H1 (cell line): ENCODE results near the gene SPOCD1. TPM values are rescaled to one million over a fixed set of nuclear protein-coding genes. Genes with fewer than 3 reads are reported as not detected.

Experiments
- CEBPB ChIP-seq: IDR thresholded peaks from 2 replicates; pipeline ENCODE4 v1.6.1; 2012; ENCODE audit warnings: low read depth, low read length
- EGR1 ChIP-seq: IDR thresholded peaks from 2 replicates; pipeline ENCODE4 v1.6.1; 2011; ENCODE audit warnings: low read depth, low read length, borderline replicate concordance
- GTF2F1 ChIP-seq: IDR thresholded peaks from 2 replicates; pipeline ENCODE4 v1.6.1; 2012; ENCODE audit warnings: low read depth, low read length, improper control_type of control experiment, borderline replicate concordance
- MAFK ChIP-seq: IDR thresholded peaks from 2 replicates; pipeline ENCODE4 v1.6.1; 2012; ENCODE audit warnings: low read depth, mild to moderate bottlenecking, improper control_type of control experiment, low read length
- SIN3A ChIP-seq, 2 experiments: IDR thresholded peaks in 1 of 2; conservative IDR thresholded peaks in 1 of 2; 2 replicates each; pipeline ENCODE4 v1.6.1; 2011 to 2012; ENCODE audit warnings: low read length in 2 of 2, improper control_type of control experiment in 1 of 2, low read depth in 1 of 2, mild to moderate bottlenecking in 1 of 2
- SIX5 ChIP-seq: IDR thresholded peaks from 2 replicates; pipeline ENCODE4 v1.6.1; 2011; ENCODE audit warnings: mild to moderate bottlenecking, low read depth, low read length
- SP1 ChIP-seq: IDR thresholded peaks from 2 replicates; pipeline ENCODE4 v1.6.1; 2011; ENCODE audit warnings: low read depth, low read length
- TCF12 ChIP-seq: IDR thresholded peaks from 2 replicates; pipeline ENCODE4 v1.6.1; 2011; ENCODE audit warnings: low read depth, mild to moderate bottlenecking, low read length
- polyA plus RNA-seq, 7 experiments: library from polyadenylated mRNA; depleted of rRNA in 3 of 7; stranded (reverse) in 5 of 7; unstranded in 2 of 7; fragments of >200 nt in 5 of 7; fragments of 200-250 nt in 2 of 7; gene quantifications; 1 replicate in 5 of 7; 2 replicates in 1 of 7; 4 replicates in 1 of 7; pipeline versions ENCODE4 v1.2.1 to v1.2.3, GENCODE V29; 2011 to 2013; ENCODE audit warnings: missing spikeins in 2 of 7, mixed read lengths in 2 of 7
- total RNA-seq: library from RNA; stranded (reverse); fragmentation: NEBNext Ultra II Directional; extraction: Animal tissue kit (Norgen Biotek cat#: 25700); gene quantifications from 2 replicates; pipeline ENCODE4 v1.2.1, GENCODE V29; 2021

Gene SPOCD1
- total and polyA plus RNA-seq, 2 of the 8 experiments (the other 6 are each of a cell fraction or from before 2014, with no cell fraction given): 1.8 to 2.9 TPM

DNA sequence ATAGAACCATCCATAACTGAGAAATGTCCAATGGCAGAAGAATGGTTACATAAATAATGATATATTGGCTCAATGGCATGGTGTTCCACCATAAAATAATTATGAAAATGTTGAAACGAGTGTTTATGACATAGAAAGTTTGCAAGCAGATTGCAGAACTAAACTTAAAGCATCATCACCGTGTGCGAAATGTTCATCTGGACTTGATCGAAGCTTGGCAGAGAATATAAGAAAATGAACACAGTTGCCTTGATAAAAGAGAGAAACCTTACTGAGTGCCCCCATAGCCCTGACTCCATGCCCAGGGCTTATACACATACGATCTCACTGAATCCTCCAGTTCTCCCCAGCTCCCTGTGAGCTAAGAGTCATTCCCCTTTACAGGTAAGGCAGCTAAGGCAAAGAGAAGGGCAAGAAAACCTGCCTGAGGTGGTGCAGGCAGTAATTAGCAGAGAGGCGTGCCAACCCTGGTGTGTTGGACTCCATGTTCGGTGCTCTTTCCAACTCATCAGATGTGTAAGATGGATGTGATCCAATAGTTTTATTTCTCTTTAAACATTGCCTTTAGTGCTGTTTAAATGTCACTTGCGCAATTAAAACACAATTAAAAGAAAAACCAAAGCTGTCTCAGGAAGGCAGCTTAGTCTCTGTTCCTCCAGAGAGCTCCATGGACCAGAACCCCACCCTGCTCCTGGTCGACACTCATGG is 21.8 kb upstream of the SPOCD1 start (continued):
- no peak for TF ChIP-seq CEBPB
- TF ChIP-seq SIN3A (conservative IDR thresholded peaks at IDR 0.05 in 1 of 2, IDR thresholded peaks at IDR 0.05 in 1 of 2; ENCODE audit: low read depth in 1 of 2, low read length in 2 of 2): no peak
- no peak for TF ChIP-seq GTF2F1
- no peak for TF ChIP-seq MAFK
- no peak for TF ChIP-seq EGR1
- TF ChIP-seq TCF12: no peak
- TF ChIP-seq SP1: no peak
- TF ChIP-seq SIX5: no peak
